Measurements from ENCODE around the gene RGS21.

RGS21 gene

GRCh38 chr1:192316942-192317450 is at the start of gene RGS21:
Gene RGS21 (plus strand): TSS chr1:192316992. CDS start chr1:192343037, 26,045 bp downstream.
- no peak within 1 kb of the TSS for H3K4me3 ChIP-seq (ENCODE audit: low read depth, low read length)
- no peak for DNase-seq (ENCODE audit: low read depth)
- no peak for TF ChIP-seq CTCF (IDR thresholded peaks at IDR 0.05; ENCODE audit: low read depth, low read length, missing control alignments)

DNA sequence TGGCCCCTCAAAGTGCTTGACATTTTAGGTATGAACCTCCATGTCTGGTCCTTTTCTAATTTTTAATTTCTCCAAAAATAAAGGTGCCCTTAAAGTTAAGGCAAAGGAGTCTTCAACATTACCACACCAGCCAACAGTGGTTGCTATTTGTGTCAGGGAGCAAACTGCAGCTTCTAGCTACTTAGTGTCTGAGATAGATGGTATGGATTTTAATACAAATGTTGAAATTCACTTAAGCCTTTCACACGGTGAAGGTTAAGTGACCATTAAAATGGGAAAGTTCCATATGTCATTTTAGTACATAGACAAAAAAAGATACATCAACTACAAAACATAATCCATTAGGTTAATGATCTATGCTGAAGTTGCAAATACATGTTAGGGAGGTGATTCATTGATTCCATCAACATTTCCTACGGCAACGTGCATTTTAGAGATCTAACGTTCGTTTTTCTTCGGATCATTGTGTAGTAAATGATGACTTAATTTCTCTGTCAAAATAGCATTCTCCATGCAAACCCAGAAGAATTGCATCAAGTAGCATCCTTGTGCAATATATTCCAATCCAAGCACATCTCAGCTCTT is 48.2 kb upstream of the RGS21 start:
- no peak for TF ChIP-seq CTCF (IDR thresholded peaks at IDR 0.05; ENCODE audit: low read depth, low read length, missing control alignments)
- DNase-seq (ENCODE audit: low read depth), result no peak
- no peak overlapping the region for H3K4me3 ChIP-seq (ENCODE audit: low read depth, low read length)

- no peak for TF ChIP-seq CTCF (IDR thresholded peaks at IDR 0.05; ENCODE audit: low read depth, low read length, missing control alignments)
- H3K4me3 ChIP-seq (ENCODE audit: low read depth, low read length), result no peak overlapping the region
- DNase-seq (ENCODE audit: low read depth), result no peak
Measured at GRCh38 chr1:192270398-192270797, 46.4 kb upstream of the RGS21 start.

DNA sequence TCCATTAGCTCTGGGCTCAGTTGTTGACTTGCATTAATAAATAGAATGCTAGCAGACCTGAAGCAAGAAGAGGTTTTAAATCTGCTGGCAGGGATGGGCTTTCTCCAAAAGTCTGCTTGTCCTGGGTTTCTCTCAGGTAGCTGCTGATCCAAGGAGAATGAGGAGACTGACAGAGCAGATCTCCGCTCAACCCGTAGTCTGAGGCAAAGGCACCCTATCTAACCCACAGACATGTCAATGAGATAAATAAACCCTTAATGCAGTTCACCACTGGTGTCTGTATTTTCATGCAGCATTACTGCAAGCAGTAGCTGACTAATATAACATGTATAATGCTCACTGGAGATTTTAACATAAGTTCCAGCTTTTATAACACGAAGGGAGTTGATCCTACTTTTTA is 44.1 kb upstream of the RGS21 start:
- no peak overlapping the region for H3K4me3 ChIP-seq (ENCODE audit: low read depth, low read length)
- TF ChIP-seq CTCF (IDR thresholded peaks at IDR 0.05; ENCODE audit: low read depth, low read length, missing control alignments), result no peak
- DNase-seq (ENCODE audit: low read depth), result no peak

DNA sequence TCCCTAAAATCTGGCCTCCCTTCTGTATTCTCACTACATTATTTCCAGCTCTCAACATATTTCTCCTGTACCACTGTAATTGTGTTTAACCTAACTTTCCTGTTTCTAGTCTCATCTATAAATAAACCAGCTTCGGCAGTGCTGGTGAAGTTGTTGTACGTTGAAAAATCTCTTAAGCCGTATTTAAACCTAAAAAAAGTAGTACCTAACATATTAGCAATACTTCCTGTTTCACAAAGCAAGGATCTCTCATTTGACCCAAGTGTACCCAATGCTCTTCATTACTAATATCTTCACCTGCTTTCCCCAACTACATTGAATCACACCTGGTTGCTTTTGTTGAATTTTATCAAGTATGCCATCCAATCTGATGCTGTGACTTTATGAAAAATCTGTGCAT is 42.2 kb upstream of the RGS21 start:
- no peak for DNase-seq (ENCODE audit: low read depth)
- H3K4me3 ChIP-seq (ENCODE audit: low read depth, low read length), result no peak overlapping the region
- TF ChIP-seq CTCF (IDR thresholded peaks at IDR 0.05; ENCODE audit: low read depth, low read length, missing control alignments), result no peak

DNA sequence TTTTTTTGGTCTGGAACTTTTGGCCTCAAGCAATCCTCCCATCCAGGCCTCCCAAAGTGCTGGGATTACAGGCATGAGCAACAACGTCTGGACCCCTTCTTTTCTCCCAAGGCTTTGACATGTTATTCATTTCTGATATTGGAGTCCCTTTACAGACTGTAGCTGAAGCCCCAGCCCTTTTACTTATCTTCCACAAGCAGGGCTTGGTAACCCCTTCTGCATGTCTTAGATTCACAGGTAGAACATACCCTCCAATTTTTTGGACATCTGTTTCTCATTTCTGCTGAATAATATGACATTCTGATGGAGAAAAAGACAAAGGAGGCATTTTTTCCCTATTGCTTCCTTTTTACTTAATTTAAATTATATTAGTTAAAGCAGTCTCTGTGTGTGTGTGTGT is 39.2 kb upstream of the RGS21 start:
- no peak overlapping the region for H3K4me3 ChIP-seq (ENCODE audit: low read depth, low read length)
- TF ChIP-seq CTCF (IDR thresholded peaks at IDR 0.05; ENCODE audit: low read depth, low read length, missing control alignments), result no peak
- no peak for DNase-seq (ENCODE audit: low read depth)

DNA sequence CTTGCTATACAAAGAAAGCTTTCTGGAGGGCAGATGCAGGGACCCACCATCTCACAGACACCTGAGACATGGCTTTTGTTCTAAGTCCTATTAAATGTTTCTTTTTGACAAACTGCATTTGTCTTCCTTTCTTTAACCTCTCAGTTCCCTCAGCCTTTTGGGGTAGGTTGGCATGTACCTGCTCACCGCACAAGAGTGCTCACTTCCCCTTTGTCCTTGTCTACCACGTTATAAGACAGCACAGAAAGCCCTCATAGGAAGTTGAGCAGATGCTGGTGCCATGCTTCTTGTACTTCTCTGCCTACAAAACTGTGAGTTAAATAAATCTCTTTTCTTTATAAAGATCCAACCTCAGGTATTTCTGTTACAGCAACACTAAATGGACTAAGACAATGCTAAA is 31.9 kb upstream of the RGS21 start:
- TF ChIP-seq CTCF (IDR thresholded peaks at IDR 0.05; ENCODE audit: low read depth, low read length, missing control alignments), result no peak
- DNase-seq (ENCODE audit: low read depth), result peak; percentile 4

More for the DNA sequence above, 31.9 kb upstream of the RGS21 start:
- H3K4me3 ChIP-seq (ENCODE audit: low read depth, low read length), result no peak overlapping the region

Data from GM12864 (cell line).